ENCODE data around the gene AKAP13. TPM values are rescaled to one million over a fixed set of nuclear protein-coding genes. Genes with fewer than 3 reads are reported as not detected.

The AKAP13 gene
- total and polyA plus RNA-seq, 2 of the 8 experiments (the other 6 are each of a cell fraction or from before 2014, with no cell fraction given), result 14.0 to 46.2 TPM

DNA sequence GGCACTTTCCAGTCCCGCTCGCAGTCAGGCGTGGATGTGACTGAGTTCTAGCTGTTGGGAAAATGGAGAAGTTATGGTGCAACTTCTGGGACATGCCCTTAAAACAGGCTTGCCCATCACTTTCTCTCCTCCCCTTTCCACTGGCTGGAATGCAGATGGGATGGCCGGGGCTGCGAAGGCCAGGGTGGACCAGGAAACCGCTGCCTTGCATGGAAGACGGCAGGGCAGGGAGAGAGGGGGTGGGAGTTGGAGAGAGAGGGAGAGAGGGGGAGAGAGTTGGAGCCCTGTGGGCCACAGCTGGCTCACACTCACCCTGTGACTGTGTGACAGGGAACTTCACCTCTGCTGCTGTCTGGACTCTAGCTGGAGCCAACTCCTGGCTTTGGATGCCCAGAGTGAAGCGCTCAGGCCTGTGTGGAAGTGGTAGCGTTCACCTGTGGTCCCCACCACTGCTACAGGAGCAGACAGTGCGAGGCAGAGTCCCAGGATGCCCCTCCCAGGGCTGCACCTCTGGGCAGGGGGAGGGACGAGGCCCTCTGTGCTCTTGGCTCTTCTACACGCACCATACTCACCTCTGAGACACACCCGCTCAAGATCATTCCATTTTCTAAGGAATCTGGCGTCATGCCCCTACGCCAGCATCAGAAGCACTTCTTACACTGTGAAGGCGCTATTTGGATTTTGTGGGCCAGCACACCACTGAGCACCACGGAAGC, 377.7 kb downstream of the AKAP13 start:
- Histone ChIP-seq H4K91ac (replicated peaks; ENCODE audit: insufficient read length, low read length) (no peak overlapping the region), H3K79me2 (ENCODE audit: control insufficient read depth in 1 of 2, insufficient read depth in 2 of 2, low read length in 2 of 2) (peaks cover 0 to 8% of the 10 kb centered on the region in 2 experiments; a peak in 1 of 4 replicates), H3K36me3 (ENCODE audit: control insufficient read depth in 2 of 4, insufficient read depth in 4 of 4, low read length in 3 of 4) (peaks cover 0 to 5% (median 1%) of the 10 kb centered on the region in 4 experiments; a peak in 4 of 8 replicates), H3K56ac (replicated peaks; ENCODE audit: insufficient read length, low read depth, low read length) (no peak overlapping the region), H3K9ac (replicated peaks in 1 of 4; ENCODE audit: extremely low read depth in 1 of 4, low read depth in 3 of 4, low read length in 3 of 4) (no peak overlapping the region), H3K4me1 (replicated peaks in 1 of 4; ENCODE audit: control insufficient read depth in 3 of 4, insufficient read depth in 4 of 4, low read length in 3 of 4) (peaks cover 0 to 2% (median 0%) of the 10 kb centered on the region in 4 experiments; a peak in 2 of 7 replicates), H3K27ac (ENCODE audit: low read depth, low read length) (no peak overlapping the region), H3K27me3 (replicated peaks in 1 of 4; ENCODE audit: control insufficient read depth in 3 of 4, extremely low read depth in 1 of 4, insufficient read depth in 3 of 4, low read length in 3 of 4) (no peaks in the 10 kb centered on the region), H3K4me3 (ENCODE audit: extremely low read depth in 1 of 4, insufficient read depth in 2 of 4, low read depth in 3 of 4, low read length in 4 of 4) (no peak overlapping the region), H3K23me2 (ENCODE audit: low read depth, low read length) (peaks cover 2% of the 10 kb centered on the region; the same call in 1 of the 2 replicates), H2BK5ac (ENCODE audit: low read depth, low read length) (peak overlapping the region; percentile 16; the same call in 1 of the 2 replicates), H3K23ac (ENCODE audit: insufficient read length) (no peak overlapping the region), H4K5ac (ENCODE audit: insufficient read length, low read depth, low read length) (no peak overlapping the region), H3K4ac (replicated peaks; ENCODE audit: insufficient read length, low read depth, low read length) (no peak overlapping the region), H3K4me2 (ENCODE audit: insufficient read depth in 1 of 2, low read depth in 2 of 2, low read length in 2 of 2) (no peak overlapping the region), H4K8ac (ENCODE audit: extremely low read depth, insufficient read depth, low read length) (0 out of 2 replicates have a peak overlapping the region, but pooled peaks have one; percentile 36), H2BK120ac (replicated peaks; ENCODE audit: low read depth, low read length) (no peak overlapping the region), H3K9me3 (ENCODE audit: insufficient read depth in 2 of 2, low read depth in 1 of 2, low read length in 1 of 2) (no peaks in the 10 kb centered on the region), H2AK5ac (ENCODE audit: low read depth, low read length) (no peak overlapping the region), H3K79me1 (ENCODE audit: low read depth, low read length) (peaks cover 11% of the 10 kb centered on the region), H4K20me1 (replicated peaks in 1 of 2; ENCODE audit: control insufficient read depth in 1 of 2, insufficient read depth in 2 of 2, low read length in 2 of 2) (peaks cover 2 to 11% of the 10 kb centered on the region in 2 experiments), H2AFZ (ENCODE audit: low read length) (no peak overlapping the region), H3K14ac (ENCODE audit: insufficient read length) (no peak overlapping the region), H2BK12ac (ENCODE audit: low read depth, low read length) (no peak overlapping the region), H3K18ac (ENCODE audit: extremely low read depth, low read length) (no peak overlapping the region), H2BK15ac (ENCODE audit: low read length) (no peak overlapping the region), H2BK20ac (ENCODE audit: low read length) (no peak overlapping the region)
- DNase-seq (ENCODE audit: low read depth in 1 of 2, low spot score in 2 of 2), result no peak
- POLR2A ChIA-PET (ENCODE audit: partially characterized antibody), result no interaction called here
- 86% methylated on average over 17 of the region's 17 CpGs; no CpG with 5 or more reads in 1 of the 2 experiments for WGBS, 2 experiments (ENCODE audit: extremely low coverage in 1 of 2, insufficient coverage in 1 of 2, insufficient read length in 1 of 2, insufficient replicate concordance in 2 of 2, low coverage in 1 of 2, low lambda C conversion rate in 2 of 2, missing lambda C conversion rate in 1 of 2)
- no peak for FAIRE-seq
- CTCF ChIA-PET (ENCODE audit: partially characterized antibody), result interaction anchor here (1.3 kb wide), 1 partner anchor 30 kb away, joined by 3 read pairs; no protein-coding TSS in a partner anchor
- no peak for TF ChIP-seq EGR1 (IDR thresholded peaks at IDR 0.05; ENCODE audit: borderline replicate concordance, low read depth, low read length)
- TF ChIP-seq TBP (IDR thresholded peaks at IDR 0.05; ENCODE audit: low read depth, low read length), result no peak
- TF ChIP-seq, protein P1, sequence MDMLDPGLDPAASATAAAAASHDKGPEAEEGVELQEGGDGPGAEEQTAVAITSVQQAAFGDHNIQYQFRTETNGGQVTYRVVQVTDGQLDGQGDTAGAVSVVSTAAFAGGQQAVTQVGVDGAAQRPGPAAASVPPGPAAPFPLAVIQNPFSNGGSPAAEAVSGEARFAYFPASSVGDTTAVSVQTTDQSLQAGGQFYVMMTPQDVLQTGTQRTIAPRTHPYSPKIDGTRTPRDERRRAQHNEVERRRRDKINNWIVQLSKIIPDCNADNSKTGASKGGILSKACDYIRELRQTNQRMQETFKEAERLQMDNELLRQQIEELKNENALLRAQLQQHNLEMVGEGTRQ (IDR thresholded peaks at IDR 0.05; ENCODE audit: low read length), result no peak
- TF ChIP-seq TAF1 (IDR thresholded peaks at IDR 0.05; ENCODE audit: low read depth, low read length), result no peak
- TF ChIP-seq ZNF274 (IDR thresholded peaks at IDR 0.05; ENCODE audit: borderline replicate concordance, extremely low read depth, low read length), result no peak
- no peak for TF ChIP-seq BACH1 (IDR thresholded peaks at IDR 0.05; ENCODE audit: low read length)
- no peak for TF ChIP-seq YY1 (IDR thresholded peaks at IDR 0.05; ENCODE audit: low read depth, low read length)
- no peak for TF ChIP-seq SIX5 (IDR thresholded peaks at IDR 0.05; ENCODE audit: low read depth, low read length)
- no peak for TF ChIP-seq TAF7 (optimal IDR thresholded peaks at IDR 0.05; ENCODE audit: borderline replicate concordance, low read depth, low read length)
- TF ChIP-seq CREB1 (IDR thresholded peaks at IDR 0.05), result no peak
- TF ChIP-seq CHD1 (IDR thresholded peaks at IDR 0.05; ENCODE audit: low read depth, low read length), result no peak
- TF ChIP-seq CBX8 (IDR thresholded peaks at IDR 0.05; ENCODE audit: borderline replicate concordance, low read depth, low read length), result no peak
- TF ChIP-seq EZH2 (IDR thresholded peaks at IDR 0.05; ENCODE audit: low read depth, low read length, severe bottlenecking), result no peak

Measured in H1 (cell line).